ENCODE results near the gene DLGAP4. TPM values are rescaled to one million over a fixed set of nuclear protein-coding genes. Genes with fewer than 3 reads are reported as not detected.

DLGAP4 gene
- total RNA-seq, 1 donor from 2014 or later = 172 TPM

DNA sequence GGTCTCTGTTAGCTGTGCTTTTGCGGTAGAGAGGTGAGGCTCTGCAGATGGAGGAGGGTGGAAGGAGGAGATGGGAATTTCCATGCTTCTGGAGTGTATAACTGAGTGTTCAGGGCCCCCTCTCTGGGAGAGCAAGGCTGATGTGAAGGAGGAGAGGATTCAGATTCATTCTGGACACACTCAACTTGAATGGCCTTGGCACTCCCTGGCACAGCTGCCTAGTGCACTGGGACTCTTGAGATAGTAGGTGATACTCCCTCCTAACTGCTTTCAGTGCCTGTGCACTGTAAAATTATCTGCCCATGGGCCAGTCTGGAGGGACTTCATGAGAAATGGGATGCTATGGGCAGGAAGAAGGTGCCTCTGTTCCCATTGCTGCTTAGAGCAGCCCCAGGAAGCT is 180.9 kb downstream of the DLGAP4 start:
- Mint-ChIP-seq H3K36me3 (ENCODE audit: low read depth, unreplicated experiment) (peaks cover 16% of the 10 kb centered on the region), H3K9me3 (ENCODE audit: unreplicated experiment) (no peaks in the 10 kb centered on the region), H3K27ac (ENCODE audit: unreplicated experiment) (peak overlapping the region; percentile 78), H3K27me3 (ENCODE audit: unreplicated experiment) (peaks cover 13% of the 10 kb centered on the region), H3K4me3 (ENCODE audit: unreplicated experiment) (no peak overlapping the region), H3K4me1 (ENCODE audit: unreplicated experiment) (peaks cover 58% of the 10 kb centered on the region)
- TF ChIP-seq, protein P1, sequence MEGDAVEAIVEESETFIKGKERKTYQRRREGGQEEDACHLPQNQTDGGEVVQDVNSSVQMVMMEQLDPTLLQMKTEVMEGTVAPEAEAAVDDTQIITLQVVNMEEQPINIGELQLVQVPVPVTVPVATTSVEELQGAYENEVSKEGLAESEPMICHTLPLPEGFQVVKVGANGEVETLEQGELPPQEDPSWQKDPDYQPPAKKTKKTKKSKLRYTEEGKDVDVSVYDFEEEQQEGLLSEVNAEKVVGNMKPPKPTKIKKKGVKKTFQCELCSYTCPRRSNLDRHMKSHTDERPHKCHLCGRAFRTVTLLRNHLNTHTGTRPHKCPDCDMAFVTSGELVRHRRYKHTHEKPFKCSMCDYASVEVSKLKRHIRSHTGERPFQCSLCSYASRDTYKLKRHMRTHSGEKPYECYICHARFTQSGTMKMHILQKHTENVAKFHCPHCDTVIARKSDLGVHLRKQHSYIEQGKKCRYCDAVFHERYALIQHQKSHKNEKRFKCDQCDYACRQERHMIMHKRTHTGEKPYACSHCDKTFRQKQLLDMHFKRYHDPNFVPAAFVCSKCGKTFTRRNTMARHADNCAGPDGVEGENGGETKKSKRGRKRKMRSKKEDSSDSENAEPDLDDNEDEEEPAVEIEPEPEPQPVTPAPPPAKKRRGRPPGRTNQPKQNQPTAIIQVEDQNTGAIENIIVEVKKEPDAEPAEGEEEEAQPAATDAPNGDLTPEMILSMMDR (IDR thresholded peaks at IDR 0.05; ENCODE audit: unreplicated experiment) = no peak
- DNase-seq (ENCODE audit: low spot score) = no peak

DNA sequence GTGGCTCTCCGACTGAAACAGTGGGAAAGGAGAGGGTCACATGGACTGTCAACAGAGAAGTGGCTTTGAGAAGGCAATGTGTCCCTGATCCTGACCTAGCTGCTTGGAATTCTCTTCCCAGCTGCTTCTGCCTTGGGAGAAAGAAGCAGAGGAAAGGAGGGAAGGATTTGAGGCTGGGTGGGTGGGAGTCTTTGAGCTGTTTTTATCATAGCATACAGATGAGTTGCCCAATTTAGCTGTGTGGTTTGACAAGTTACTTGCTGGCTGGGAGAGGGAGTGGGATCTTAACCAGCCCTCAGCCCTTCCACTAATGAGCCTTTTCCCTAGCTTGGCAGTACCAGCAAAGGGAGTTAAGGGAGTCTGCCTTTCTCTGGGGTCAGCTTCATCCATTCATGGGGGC is 184.1 kb downstream of the DLGAP4 start:
- Mint-ChIP-seq H3K4me1 (ENCODE audit: unreplicated experiment) (peaks cover 49% of the 10 kb centered on the region), H3K27ac (ENCODE audit: unreplicated experiment) (no peak overlapping the region), H3K36me3 (ENCODE audit: low read depth, unreplicated experiment) (peaks cover 23% of the 10 kb centered on the region), H3K9me3 (ENCODE audit: unreplicated experiment) (no peaks in the 10 kb centered on the region), H3K4me3 (ENCODE audit: unreplicated experiment) (no peak overlapping the region), H3K27me3 (ENCODE audit: unreplicated experiment) (peaks cover 10% of the 10 kb centered on the region)
- TF ChIP-seq, protein P1 (IDR thresholded peaks at IDR 0.05; ENCODE audit: unreplicated experiment) = no peak
- DNase-seq (ENCODE audit: low spot score) = no peak

DNA sequence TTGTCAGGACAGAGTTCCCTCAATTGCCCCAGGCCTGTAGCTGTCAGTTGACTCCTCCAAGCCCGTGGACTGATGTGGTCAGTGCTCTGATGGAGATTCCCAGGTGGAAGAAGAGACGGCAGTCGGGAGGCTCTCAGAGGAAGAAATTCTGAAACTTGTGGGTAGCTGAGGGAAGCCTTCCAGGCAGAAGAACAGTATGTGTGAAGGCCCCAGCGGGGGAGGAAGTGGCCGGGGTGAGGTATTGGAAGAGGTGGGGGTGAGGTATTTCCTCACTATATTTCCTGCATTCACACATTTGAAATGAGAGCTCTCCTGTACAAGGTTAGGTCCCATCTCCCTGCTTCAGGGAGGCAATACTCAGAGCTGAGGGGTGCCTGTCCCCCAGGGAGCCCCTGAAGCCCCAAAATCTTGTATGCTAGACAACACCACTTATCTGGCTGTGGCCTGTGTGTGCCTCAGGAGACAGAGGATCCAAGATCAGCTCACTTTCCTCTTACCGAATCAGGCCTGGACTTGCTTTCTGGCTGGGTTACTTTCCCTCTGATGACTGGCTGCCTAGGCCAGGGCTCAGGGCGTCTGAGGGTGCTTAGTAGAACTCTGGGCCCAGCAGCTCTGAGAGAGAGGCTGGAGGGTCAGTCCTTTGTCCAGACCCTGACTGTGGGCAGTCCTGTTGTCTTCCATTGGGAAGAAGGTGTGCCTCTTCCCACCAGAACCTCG is 185.9 kb downstream of the DLGAP4 start:
- DNase-seq (ENCODE audit: low spot score) = peak; percentile 28
- H3K27ac Mint-ChIP-seq (ENCODE audit: unreplicated experiment) = peak overlapping the region; percentile 96

DNA sequence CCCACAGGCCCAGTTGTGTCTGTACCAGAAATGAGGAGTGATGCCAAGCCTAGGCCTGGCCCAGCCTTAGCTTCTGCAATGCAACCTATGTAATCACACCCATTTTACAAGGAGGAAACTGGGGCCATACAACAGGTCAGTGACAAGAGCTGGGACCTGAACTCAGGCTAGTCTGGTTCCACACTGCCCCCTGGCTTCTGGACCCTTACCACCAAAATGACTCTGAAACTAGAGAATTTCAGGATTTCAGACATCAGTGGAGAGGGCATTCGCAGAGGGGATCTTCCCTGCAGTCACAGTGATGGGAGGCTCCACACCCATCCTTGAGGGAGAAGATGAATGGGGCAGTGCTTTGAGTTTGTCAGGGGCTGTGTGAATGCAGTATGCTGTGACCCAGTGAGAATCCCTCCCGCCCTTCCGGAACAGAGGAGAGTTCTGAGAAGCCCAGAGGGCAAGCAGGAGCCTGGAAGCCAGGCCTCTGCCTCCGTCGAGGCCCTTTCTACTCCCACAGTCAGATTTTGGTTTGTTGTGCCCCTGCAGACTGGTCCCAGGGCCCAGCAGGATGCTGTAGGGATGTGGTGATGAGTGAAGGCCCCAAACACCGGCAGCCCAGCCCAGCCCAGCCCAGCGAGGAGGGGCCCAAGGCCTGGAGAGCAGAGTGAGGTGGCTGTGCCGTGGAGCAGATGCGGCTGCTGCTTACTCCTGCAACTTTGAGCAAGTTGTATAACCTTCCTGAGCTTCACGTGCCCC is 187.1 kb downstream of the DLGAP4 start:
- TF ChIP-seq, protein P1 (IDR thresholded peaks at IDR 0.05; ENCODE audit: unreplicated experiment) = peak; percentile 37
- DNase-seq (ENCODE audit: low spot score) = peak; percentile 27
- Mint-ChIP-seq H3K36me3 (ENCODE audit: low read depth, unreplicated experiment) (peaks cover 26% of the 10 kb centered on the region), H3K4me3 (ENCODE audit: unreplicated experiment) (no peak overlapping the region), H3K27ac (ENCODE audit: unreplicated experiment) (no peak overlapping the region), H3K27me3 (ENCODE audit: unreplicated experiment) (peaks cover 7% of the 10 kb centered on the region), H3K4me1 (ENCODE audit: unreplicated experiment) (peaks cover 27% of the 10 kb centered on the region), H3K9me3 (ENCODE audit: unreplicated experiment) (no peaks in the 10 kb centered on the region)

More for the DNA sequence above, 185.9 kb downstream of the DLGAP4 start:
- Mint-ChIP-seq H3K36me3 (ENCODE audit: low read depth, unreplicated experiment) (peaks cover 27% of the 10 kb centered on the region), H3K9me3 (ENCODE audit: unreplicated experiment) (no peaks in the 10 kb centered on the region), H3K4me3 (ENCODE audit: unreplicated experiment) (peak overlapping the region; percentile 33), H3K27me3 (ENCODE audit: unreplicated experiment) (peaks cover 10% of the 10 kb centered on the region), H3K4me1 (ENCODE audit: unreplicated experiment) (peaks cover 34% of the 10 kb centered on the region)
- TF ChIP-seq, protein P1 (IDR thresholded peaks at IDR 0.05; ENCODE audit: unreplicated experiment) = no peak

DNA sequence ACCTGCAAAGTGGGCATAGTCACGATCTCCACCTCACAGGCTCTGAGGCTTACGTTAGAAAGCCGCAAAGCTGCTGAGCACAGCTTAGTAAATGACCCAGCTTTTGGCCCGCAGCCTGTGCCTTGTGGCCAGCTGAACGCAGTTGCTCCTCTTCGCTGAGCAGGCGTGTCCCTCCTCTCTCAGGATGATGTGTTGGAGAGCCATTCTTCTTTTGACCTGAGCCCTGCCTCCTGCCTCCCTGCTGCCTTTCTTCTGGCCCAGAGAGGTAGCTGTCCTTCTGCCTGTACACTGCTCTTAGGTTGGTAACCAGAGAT is 187.6 kb downstream of the DLGAP4 start:
- Mint-ChIP-seq H3K4me3 (ENCODE audit: unreplicated experiment) (no peak overlapping the region), H3K27ac (ENCODE audit: unreplicated experiment) (peak overlapping the region; percentile 36), H3K36me3 (ENCODE audit: low read depth, unreplicated experiment) (peaks cover 29% of the 10 kb centered on the region), H3K4me1 (ENCODE audit: unreplicated experiment) (peaks cover 27% of the 10 kb centered on the region), H3K9me3 (ENCODE audit: unreplicated experiment) (no peaks in the 10 kb centered on the region), H3K27me3 (ENCODE audit: unreplicated experiment) (peaks cover 7% of the 10 kb centered on the region)
- no peak for DNase-seq (ENCODE audit: low spot score)
- TF ChIP-seq, protein P1 (IDR thresholded peaks at IDR 0.05; ENCODE audit: unreplicated experiment) = no peak

All from endothelial cell (in vitro differentiated cells).